NCI-H2107 (cell line): ENCODE results near the gene ABHD8.
"Not testable (repeated sequence)": the region's sequence is repeated elsewhere in the genome, so short reads cannot be mapped to it uniquely, and the experiment has no call there.

ENCODE experiments used
- DNase-seq: peaks from one replicate; lab custom pipeline; 2025; lab: John Stamatoyannopoulos, UW

ABHD8 gene

DNA sequence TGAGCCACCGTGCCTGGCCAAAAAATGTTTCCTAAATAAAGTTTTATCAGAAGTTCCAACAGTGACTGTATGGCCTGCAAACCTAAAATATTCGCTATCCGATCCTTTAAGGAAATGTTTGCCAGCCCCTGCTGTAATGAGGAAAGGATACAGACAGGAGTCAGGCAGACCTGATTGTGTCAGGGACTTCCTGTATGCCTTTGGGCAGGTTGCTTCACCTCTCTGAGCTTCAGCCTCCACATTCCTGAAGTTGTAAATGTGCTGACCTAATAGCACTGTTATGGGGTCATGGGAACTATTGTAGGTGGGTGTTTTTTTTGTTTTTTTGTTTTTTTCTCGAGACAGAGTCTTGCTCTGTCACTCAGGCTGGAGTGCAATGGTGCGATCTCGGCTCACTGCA lies 6.2 kb downstream of the ABHD8 start:
- no peak for DNase-seq

DNA sequence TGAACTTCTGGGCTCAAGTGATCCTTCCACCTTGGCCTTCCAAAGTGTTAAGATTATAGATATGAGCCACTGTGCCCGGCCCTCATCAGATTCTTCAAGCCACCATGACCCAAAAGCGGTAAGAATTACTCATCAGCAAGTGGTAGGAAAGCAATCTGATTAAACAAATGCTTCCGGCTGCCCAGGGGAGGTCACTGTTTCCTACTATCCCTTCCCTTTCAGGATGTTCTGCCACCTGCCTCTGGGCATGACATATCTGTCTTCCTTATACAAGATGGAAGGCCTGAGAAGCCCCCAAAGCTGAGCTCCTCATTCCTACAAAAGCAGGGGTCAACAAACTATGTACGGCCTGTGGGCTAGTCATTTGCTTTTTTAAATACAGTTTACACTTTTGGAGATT lies 7.0 kb downstream of the ABHD8 start:
- DNase-seq, result no peak

DNA sequence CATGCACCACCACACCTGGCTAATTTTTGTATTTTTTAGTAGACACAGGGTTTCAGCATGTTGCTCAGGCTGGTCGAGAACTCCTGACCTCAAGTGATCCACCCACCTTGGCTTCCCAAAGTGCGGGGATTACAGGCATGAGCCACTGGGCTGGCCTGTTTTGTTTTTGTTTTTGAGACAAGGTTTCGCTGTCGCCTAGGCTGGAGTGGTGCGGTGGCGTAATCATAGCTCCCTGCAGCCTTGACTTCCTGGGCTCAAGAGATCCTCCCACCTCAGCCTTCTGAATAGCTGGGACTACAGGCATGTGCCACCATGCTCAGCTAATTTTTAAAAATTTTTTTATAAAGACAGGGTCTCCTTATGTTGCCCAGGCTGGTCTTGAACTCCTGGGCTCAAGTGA lies 7.7 kb downstream of the ABHD8 start:
- DNase-seq, result not testable (repeated sequence)

DNA sequence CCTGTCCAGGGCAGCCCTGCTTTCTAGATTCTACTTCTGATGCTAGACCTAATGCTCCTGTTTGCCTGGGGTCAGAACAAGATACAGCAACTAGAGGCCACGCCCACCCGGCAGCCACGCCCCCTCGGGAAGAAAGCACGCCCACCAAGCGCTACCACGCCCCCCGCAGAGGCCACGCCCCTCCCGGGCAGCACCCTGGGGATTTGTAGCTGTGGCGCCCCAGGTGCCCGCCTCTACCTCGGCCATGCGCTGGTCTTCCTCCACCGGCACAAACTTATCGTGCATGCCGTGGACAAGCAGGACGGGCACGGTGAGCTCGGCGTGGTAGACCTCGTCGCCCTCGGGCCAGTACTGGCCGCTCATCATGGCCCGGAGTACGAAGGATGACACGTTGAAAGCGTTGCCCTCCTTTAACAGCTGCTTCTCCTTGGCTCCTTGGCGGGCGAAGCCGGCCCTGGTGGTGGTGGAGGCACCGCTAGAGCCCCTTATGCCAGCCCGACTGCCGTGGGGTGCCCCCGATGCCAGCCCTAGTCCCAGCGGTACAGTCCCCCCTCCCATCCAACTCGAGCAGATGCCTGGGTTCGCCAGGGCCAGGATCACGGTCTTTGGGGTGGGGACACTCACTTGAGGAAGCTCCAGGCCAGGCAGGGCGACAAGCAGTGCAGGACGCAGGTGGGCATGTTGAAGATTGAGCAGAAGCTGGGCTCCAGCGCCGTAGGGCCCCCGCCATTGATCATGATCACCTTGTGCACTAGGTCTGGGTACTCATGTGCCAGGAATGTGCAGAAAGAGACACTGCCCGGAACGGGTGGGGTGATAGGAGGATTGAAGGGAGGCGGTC lies 9.0 kb downstream of the ABHD8 start:
- no peak for DNase-seq

DNA sequence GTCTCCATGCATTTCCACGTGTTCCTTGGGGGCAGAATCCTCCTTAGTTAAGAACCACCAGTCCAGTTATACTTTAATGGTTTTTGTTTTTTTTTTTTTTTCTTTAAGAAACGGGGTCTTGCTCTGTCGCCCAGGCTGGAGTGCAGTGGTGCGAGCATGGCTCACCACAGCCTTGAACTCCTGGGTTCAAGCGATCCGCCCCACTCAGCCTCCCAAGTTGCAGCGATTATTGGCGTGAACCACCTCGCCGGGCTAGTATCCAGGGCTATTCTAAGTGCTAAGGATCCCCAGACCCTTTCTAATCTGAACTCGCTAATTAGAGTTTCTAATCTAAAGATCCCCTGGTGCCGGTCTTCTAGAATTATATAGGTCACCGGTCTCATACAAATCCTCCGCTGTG lies 9.6 kb downstream of the ABHD8 start:
- DNase-seq, result no peak

DNA sequence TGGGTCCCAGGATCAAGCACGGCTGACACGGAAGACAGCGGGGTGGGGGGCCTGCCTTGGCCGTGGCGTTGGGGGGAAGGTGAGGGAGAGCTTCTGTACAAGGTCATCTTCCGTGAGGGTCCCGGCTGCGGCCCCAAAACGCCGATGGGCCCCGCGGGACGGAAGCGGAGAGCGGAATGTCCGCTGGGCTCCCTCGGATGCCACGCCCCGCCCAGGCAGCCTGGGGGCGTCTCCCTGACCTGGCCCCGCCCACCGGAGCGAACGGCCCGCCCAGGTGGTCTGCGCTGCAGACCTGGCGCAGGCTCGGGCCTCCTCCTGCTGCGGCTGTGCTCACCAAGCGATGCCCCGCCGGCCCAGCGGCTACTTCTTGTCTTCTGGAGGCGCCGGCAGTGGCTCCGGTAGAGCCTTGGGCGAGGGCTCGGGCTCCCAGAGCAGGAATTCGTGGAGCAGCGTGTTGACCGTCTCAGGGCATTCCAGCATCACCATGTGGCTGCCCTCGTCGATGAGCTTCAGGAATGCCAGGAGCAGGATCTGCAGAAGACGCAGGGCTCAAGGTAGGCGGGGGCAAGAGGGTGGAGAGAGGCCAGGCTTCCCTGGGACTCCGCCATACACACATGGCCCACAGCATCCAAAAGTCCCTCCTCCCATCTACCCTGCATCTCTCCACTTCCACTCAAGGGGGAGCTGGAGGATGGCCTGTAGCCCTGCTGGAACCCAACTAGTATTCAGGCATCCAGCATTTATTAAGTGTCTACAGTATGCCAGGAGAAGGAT lies 10.7 kb downstream of the ABHD8 start:
- DNase-seq, result no peak

DNA sequence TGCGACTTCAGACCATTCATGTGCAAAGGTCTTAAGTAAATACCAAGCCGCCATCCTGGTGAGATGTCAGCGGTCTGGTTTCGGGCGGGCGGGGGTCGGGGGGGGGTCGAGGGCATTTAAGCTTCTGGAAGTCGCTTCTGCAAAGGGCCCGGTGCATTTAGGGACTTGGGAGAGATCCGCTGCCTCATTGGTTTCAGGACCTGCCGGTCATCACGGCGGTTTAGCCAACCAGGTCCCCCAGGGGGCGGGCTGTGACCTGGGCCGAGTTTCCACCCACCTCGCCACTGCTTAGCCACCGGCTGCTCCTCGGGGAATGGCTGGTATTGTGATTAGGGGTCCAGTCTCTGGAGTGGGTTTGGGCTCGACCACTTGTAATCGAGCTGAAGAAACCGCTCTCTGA lies 13.7 kb downstream of the ABHD8 start:
- no peak for DNase-seq

DNA sequence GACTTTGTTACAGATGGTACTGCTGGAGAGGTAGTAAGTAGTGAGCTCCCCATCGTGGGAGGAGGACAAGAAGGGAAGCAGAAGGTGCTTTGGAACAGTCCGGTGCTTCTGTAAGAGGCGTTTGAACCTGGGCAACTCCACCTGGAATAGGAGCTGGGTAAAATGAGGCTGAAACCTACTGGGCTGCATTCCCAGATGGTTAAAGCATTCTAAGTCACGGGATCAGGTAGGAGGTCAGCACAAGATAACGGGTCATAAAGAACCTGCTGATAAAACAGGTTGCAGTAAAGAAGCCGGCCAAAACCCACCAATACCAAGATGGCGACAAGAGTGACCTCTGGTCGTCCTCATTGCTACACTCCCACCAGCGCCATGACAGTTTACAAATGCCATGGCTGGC lies 16.5 kb downstream of the ABHD8 start:
- no peak for DNase-seq

DNA sequence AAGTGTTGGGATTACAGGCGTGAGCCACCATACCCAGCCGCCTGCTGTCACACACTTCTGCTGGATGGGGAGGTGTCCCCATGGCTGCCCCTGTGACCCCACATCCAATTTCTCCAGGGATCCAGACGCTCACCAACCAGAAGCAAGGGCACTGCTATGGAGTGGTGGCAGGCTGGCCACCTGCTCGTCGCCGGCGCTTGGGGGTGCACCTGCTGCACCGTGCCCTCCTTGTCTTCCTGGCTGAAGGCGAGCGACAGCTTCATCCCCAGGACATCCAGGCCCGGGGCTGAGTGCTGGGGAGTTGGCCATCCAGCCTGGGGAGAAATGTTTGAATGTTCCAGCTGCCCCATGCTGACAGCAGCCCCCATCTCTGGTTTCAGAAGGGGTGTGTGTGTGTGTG lies 17.0 kb downstream of the ABHD8 start:
- DNase-seq, result no peak

DNA sequence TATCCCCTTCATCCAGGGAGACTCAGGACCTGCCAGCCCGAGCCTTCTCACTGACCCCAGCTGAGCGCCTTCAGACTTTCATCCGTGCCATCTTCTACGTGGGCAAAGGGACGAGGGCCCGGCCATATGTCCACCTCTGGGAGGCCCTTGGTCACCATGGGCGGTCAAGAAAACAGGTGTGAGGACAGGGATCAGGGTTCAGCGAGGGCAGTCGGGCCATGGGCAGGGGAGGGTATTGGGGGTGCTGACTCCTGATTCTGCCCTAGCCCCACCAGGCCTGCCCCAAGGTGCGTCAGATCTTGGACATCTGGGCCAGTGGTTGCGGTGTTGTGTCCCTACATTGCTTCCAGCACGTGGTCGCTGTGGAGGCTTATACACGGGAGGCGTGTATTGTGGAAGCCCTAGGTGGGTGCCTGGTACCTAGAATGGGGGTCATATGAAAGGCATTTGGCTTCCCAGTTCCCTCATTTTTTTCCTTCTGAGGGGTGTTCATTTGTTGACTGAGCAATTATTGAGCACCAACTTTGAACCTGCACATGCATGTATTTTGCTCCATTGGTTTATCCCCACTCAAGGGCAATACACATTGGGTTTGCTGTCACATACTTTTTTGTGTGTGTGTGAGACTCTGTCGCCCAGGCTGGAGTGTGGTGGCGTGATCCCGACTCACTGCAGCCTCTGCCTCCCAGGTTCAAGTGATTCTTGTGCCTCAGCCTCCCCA lies 17.6 kb downstream of the ABHD8 start:
- DNase-seq, result no peak

DNA sequence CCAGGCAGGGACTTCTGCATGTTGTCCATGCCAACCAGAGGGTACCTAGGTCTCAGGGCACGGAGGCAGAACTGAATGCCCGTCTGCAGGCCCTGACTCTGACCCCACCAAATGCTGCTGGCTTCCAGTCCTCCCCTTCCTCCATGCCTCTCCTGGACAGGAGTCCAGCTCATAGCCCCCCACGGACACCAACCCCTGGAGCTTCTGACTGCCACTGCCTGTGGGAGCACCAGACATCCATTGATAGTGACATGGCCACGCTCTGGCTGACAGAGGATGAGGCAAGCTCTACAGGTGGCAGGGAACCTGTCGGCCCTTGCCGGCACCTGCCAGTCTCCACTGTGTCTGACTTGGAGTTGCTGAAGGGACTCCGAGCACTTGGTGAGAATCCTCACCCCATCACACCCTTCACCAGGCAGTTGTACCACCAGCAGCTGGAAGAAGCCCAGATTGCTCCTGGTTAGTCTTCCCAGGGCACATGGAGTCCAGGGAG lies 19.7 kb downstream of the ABHD8 start:
- DNase-seq, result no peak

DNA sequence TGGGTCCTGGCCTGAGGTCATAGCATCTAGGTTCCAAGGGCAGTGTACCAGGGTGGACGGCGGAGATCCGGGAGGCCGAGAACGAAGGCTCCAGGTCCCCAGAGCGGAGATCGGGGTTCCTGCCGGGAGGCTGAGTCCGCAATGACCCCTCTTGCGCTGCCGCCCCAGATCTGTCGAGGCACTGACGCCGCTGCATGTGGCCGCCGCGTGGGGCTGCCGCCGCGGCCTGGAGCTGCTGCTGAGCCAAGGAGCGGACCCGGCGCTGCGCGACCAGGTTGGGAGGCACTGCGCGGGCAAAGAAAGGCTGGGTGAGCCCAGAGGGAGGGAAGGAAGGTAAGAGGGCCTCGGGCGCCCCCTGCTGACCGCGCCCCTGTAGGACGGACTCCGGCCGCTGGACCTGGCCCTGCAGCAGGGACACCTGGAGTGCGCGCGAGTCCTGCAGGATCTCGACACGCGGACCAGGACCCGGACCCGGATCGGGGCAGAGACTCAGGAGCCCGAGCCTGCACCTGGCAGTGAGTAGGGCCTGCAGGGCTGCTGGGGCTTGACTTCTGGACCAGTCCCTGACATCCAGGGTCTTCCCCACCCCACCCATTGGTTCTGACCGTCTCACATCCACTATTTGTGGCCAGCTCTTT lies 20.6 kb downstream of the ABHD8 start:
- peak; percentile 86 for DNase-seq

DNA sequence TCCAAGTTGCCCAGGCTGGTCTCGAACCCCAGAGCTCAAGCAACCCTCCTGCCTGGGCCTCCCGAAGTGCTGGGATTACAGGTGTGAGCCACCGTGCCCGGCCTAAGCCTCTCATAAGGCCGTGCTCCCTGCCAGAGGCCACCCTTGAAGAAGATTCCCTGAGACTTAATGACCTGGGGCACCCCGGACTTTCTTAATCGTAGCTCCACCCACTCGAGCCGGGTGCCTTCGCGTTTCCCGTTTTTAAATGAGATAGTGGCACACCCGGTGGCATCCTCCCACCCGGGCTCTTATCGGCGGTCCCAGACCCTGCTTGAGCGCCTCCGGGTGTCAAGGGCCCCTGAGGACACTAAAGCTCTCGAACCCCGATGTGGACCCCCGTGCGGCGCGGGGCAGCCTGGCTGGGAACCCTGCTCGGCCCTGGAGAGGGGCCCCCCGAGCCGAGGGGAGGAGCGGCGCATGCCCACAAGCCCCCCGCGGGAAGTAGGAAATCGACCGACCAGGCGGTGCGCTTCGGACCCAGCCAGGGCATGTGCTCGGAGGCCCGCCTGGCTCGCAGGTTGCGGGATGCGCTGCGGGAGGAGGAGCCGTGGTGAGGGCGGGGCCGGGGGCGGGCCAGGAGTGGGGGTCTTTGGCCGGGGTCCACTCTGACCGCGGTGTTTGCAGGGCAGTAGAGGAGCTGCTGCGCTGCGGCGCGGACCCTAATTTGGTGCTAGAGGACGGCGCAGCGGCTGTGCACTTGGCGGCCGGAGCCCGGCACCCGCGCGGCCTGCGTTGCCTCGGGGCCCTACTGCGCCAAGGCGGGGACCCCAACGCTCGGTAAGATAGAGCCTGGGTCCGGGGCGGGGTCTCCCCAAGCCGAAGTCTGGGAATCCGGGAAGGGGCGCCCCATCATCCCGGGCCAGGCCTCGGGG lies 21.6 kb downstream of the ABHD8 start, which contains the start of gene ANKLE1:
Gene ANKLE1, plus strand, starts transcription at position 511 of the 914 bp plus-strand sequence. Its CDS starts 20 bp downstream, at position 531.
- no peak for DNase-seq

DNA sequence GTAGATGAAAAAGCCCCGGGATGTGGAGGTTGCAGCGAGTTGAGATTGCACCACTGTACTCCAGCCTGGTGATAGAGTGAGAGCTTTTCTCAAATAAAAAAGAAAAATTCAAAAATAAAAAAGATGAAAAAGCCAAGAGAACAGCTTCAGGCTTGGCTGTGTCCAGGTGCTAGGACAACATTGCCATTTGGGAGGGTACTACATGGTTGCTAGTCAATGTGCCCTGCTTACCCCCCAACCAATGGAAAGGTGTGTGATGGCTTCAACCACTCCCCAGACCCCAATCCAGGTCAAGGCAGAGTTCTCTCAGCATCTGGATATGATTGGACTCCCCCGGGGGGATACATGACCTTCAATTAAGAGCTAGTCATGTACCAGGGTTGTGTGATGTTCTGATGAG lies 23.8 kb downstream of the ABHD8 start:
- DNase-seq, result no peak

DNA sequence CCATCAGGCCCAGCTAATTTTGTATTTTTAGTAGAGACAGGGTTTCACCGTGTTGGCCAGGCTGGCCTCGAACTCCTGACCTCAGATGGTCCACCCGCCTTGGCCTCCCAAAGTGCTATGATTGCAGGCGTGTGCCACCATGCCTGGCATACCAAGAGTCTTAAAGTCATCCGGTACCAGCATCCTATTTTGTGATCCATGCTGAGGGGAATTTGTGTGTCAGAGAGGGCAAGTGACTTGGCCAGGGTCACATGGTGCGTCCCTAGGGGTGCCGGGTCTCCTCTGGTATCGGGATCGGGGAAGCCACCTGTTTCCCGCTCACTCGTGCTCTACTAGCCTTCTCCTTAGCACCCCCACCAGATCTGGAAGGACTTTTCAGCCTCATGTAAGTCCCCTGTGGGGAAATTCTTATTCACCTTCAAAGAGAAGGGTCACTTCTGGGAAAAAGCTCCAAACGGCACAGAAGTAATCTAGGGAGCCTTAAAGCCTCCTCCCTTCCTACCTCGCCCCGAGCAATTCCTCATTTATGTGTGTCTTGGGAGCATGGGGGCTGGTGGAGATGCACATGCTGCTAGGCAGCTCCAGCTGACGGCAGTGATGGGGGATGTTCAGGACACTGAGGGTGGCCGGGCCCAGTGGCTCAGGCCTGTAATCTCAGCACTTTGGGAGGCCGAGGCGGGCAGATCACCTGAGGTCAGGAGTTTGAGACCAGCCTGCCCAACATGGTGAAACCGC lies 27.6 kb downstream of the ABHD8 start:
- DNase-seq, result no peak

DNA sequence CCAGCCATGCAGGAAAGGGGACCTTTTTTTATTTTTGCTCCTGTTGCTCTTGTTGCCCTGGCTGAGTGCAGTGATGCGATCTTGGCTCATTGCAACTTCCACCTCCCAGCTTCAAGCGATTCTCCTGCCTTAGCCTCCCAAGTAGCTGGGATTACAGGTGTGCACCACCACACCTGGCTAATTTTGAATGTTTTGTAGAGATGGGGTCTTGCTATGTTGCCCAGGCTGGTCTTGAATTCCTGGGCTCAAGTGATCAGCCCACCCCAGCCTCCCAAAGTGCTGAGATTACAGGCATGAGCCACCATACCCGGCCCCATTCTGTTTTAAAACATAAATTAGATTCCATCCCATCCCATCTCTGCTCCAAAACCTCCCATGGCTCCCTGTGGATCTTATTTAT lies 28.3 kb downstream of the ABHD8 start:
- DNase-seq, result not testable (repeated sequence)

DNA sequence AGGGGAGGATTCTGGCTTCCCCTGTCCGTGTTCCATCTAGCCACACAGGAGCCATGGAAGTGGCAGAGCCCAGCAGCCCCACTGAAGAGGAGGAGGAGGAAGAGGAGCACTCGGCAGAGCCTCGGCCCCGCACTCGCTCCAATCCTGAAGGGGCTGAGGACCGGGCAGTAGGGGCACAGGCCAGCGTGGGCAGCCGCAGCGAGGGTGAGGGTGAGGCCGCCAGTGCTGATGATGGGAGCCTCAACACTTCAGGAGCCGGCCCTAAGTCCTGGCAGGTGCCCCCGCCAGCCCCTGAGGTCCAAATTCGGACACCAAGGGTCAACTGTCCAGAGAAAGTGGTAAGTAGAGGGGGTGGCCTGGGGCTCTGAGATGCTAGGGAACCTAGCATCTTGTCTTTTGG lies 34.5 kb downstream of the ABHD8 start:
- no peak for DNase-seq

DNA sequence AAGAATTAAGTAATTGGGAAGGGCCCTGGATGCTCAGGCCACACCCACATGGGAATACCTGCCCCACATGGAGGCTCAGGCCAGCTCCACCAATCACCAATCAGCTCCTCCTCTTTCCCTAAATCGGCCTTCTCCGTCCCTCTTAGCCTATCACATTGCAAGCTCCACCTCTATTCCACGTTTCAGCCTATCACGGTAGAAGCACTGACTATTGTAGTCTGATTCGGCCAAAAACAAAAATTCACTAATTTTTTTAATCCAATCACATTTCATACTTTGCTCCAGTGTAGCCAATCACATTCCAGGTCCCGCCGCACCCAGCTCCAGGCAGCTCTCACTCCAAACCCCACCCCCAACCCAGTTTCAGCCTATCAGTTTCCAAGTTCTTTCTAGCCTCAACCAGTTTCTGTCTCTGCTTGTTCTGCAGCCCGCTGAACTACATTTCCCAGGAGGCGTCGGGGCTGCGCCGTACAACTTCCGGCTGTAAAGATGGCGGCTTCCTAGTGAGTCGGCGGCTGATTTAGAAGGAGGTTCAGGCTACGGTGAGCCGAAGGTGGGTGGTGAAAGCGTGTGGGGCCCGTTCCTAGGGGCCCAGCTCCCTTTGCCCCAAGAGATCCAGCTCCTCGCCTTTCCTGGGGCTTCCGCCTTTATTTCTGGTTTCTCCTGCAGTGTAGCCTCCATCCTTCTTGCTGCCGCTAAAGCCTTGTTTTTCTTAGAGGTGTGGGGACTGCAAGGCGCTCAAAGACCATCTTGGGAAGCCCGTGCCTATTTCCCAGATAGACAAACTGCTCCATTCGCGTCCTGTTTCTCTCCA lies 36.0 kb downstream of the ABHD8 start, which contains the start of gene BABAM1:
Gene BABAM1, plus strand, starts transcription at position 469 of the 814 bp plus-strand sequence. CDS start 1,364 bp downstream, outside the sequence.
- peak; percentile 88 for DNase-seq

DNA sequence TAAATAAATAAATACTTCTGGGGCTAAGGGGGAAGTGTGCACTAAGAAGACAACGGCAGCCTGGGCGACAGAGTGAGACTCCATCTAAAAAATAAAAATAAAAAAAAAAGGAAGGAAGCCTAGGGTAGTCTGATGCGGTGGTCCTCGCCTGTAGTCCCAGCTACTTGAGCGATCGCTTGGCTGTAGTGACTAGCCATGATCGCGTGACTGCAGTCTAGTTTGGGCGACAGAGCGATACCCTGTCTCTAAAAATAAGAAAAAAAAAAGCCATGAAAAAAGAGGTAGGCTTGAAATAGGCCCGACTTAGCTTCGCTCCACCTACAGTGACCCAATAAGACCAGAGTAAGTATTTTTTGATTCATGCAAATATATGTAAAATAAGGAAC lies 36.6 kb downstream of the ABHD8 start:
- DNase-seq, result no peak
